ENCODE measurements around the gene SMG5. TPM values are rescaled to one million over a fixed set of nuclear protein-coding genes. Genes with fewer than 3 reads are reported as not detected.

Gene SMG5
- total RNA-seq, 1 experiment from 2014 or later, result 155 TPM

DNA sequence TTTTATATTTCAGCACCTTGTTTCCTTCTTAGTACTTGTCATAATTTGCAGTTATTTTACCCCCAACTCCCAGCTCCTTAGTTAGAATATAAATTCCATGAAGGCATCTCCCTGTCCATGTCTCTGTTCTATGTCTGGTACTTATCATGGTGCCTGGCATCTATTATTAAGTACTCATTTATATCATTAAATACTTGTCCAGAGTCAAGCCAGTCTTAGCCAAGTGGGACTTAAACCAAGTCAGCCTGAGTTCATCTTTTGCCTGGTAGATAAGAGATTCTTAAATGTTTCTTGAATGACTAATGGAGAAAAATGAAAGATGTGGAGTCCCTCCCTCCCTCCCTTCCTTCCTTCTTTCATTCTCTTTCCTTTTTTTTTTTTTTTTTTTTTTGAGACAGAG is 79.3 kb downstream of the SMG5 start:
- Histone ChIP-seq H3K36me3 (ENCODE audit: control insufficient read depth, insufficient read depth, low read length) (peaks cover 2% of the 10 kb centered on the region), H3K4me1 (peaks cover 13% of the 10 kb centered on the region; the same call in 1 of the 2 replicates), H3K27me3 (replicated peaks; ENCODE audit: control insufficient read depth, insufficient read depth, low read length) (no peaks in the 10 kb centered on the region), H3K4me3 (ENCODE audit: low read depth, low read length) (no peak overlapping the region), H3K9me3 (no peaks in the 10 kb centered on the region)
- no peak for DNase-seq
- intact Hi-C loops (cut with micrococcal nuclease; ENCODE audit: unreplicated experiment), result no loop called here
- ChIA-PET POLR2A (no interaction called here), CTCF (interaction anchor here (0.9 kb wide), 1 partner anchor 29 kb away, joined by 4 read pairs; no protein-coding TSS in a partner anchor)
- BruUV-seq (replicated peaks), result no TSS peak
- H3K36me3 Mint-ChIP-seq (ENCODE audit: insufficient read depth, unreplicated experiment), result peaks cover 48% of the 10 kb centered on the region
- H3K4me1 Mint-ChIP-seq (ENCODE audit: low read depth, unreplicated experiment), result peaks cover 7% of the 10 kb centered on the region
- H3K4me3 Mint-ChIP-seq (ENCODE audit: unreplicated experiment), result no peak overlapping the region
- no peak overlapping the region for H3K27ac Mint-ChIP-seq (ENCODE audit: unreplicated experiment)
- TF ChIP-seq, protein P1, sequence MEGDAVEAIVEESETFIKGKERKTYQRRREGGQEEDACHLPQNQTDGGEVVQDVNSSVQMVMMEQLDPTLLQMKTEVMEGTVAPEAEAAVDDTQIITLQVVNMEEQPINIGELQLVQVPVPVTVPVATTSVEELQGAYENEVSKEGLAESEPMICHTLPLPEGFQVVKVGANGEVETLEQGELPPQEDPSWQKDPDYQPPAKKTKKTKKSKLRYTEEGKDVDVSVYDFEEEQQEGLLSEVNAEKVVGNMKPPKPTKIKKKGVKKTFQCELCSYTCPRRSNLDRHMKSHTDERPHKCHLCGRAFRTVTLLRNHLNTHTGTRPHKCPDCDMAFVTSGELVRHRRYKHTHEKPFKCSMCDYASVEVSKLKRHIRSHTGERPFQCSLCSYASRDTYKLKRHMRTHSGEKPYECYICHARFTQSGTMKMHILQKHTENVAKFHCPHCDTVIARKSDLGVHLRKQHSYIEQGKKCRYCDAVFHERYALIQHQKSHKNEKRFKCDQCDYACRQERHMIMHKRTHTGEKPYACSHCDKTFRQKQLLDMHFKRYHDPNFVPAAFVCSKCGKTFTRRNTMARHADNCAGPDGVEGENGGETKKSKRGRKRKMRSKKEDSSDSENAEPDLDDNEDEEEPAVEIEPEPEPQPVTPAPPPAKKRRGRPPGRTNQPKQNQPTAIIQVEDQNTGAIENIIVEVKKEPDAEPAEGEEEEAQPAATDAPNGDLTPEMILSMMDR (IDR thresholded peaks at IDR 0.05; ENCODE audit: insufficient read depth in 1 of 2, low read depth in 1 of 2, low read length in 1 of 2, severe bottlenecking in 1 of 2, unreplicated experiment in 1 of 2), result no peak
- no peaks in the 10 kb centered on the region for H3K27me3 Mint-ChIP-seq (ENCODE audit: insufficient read depth, unreplicated experiment)
- no peaks in the 10 kb centered on the region for H3K9me3 Mint-ChIP-seq (ENCODE audit: unreplicated experiment)

DNA sequence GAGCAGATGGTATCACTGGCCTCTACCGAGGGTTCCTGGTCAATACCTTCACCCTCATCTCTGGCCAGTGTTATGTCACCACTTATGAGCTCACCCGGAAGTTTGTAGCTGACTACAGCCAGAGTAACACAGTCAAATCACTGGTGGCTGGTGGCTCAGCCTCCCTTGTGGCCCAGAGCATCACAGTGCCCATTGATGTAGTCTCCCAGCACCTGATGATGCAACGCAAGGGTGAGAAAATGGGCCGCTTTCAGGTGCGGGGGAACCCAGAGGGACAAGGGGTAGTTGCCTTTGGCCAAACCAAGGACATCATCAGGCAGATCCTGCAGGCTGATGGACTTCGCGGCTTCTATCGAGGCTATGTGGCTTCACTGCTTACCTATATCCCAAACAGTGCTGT is 82.6 kb downstream of the SMG5 start:
- Mint-ChIP-seq H3K9me3 (ENCODE audit: unreplicated experiment) (no peaks in the 10 kb centered on the region), H3K27me3 (ENCODE audit: insufficient read depth, unreplicated experiment) (no peaks in the 10 kb centered on the region), H3K4me3 (ENCODE audit: unreplicated experiment) (no peak overlapping the region), H3K27ac (ENCODE audit: unreplicated experiment) (no peak overlapping the region), H3K36me3 (ENCODE audit: insufficient read depth, unreplicated experiment) (peaks cover 41% of the 10 kb centered on the region), H3K4me1 (ENCODE audit: low read depth, unreplicated experiment) (peaks cover 7% of the 10 kb centered on the region)
- Histone ChIP-seq H3K9me3 (no peaks in the 10 kb centered on the region), H3K4me3 (ENCODE audit: low read depth, low read length) (no peak overlapping the region), H3K36me3 (ENCODE audit: control insufficient read depth, insufficient read depth, low read length) (peaks cover 2% of the 10 kb centered on the region), H3K27me3 (replicated peaks; ENCODE audit: control insufficient read depth, insufficient read depth, low read length) (no peaks in the 10 kb centered on the region), H3K4me1 (peaks cover 13% of the 10 kb centered on the region; the same call in 1 of the 2 replicates)
- intact Hi-C loops (cut with micrococcal nuclease; ENCODE audit: unreplicated experiment), result no loop called here
- TF ChIP-seq, protein P1 (IDR thresholded peaks at IDR 0.05; ENCODE audit: insufficient read depth in 1 of 2, low read depth in 1 of 2, low read length in 1 of 2, severe bottlenecking in 1 of 2, unreplicated experiment in 1 of 2), result no peak
- ChIA-PET CTCF (interaction anchor here (0.6 kb wide), 1 partner anchor 22 kb away, joined by 3 read pairs; no protein-coding TSS in a partner anchor), POLR2A (interaction anchor here (0.8 to 1.3 kb wide), 2 partner anchors 13 to 73 kb away, joined by 5 to 20 read pairs; partner anchors contain the start of gene PMF1)
- no TSS peak for BruUV-seq (replicated peaks)
- no peak for DNase-seq

Other genes with a start within 250 kb of the SMG5 start
- gene UBQLN4, start 229.0 kb downstream of the SMG5 start, total RNA-seq (2022), result 60.9 and 65.5 TPM in 2 replicates
- 49.4 and 49.5 TPM in 2 replicates for gene LAMTOR2, start 228.0 kb downstream of the SMG5 start, total RNA-seq (2022)
- gene RAB25, start 221.7 kb downstream of the SMG5 start, total RNA-seq (2022), result 138 and 141 TPM in 2 replicates
- gene MEX3A, start 200.4 kb downstream of the SMG5 start, total RNA-seq (2022), result 8.9 and 12.2 TPM in 2 replicates
- gene LMNA, start 168.1 kb downstream of the SMG5 start, total RNA-seq (2022), result 112 and 113 TPM in 2 replicates
- gene SEMA4A, start 129.2 kb downstream of the SMG5 start, total RNA-seq (2022), result 0.52 and 1.3 TPM in 2 replicates
- gene SLC25A44, start 88.7 kb downstream of the SMG5 start, total RNA-seq (2022), result 29.3 and 31.1 TPM in 2 replicates
- gene PMF1, start 69.8 kb downstream of the SMG5 start, total RNA-seq (2022), result 90.2 and 95.7 TPM in 2 replicates
- gene BGLAP, start 40.6 kb downstream of the SMG5 start, total RNA-seq (2022), result 1.3 and 2.0 TPM in 2 replicates
- 4.1 and 4.6 TPM in 2 replicates for gene PAQR6, start 34.8 kb downstream of the SMG5 start, total RNA-seq (2022)
- gene TMEM79, start 1.5 kb upstream of the SMG5 start, total RNA-seq (2022), result 9.5 and 10.7 TPM in 2 replicates
- gene GLMP, start 12.9 kb upstream of the SMG5 start, total RNA-seq (2022), result 63.9 and 74.4 TPM in 2 replicates
- not detected in 2 replicates for gene VHLL, start 16.5 kb upstream of the SMG5 start, total RNA-seq (2022)
- 340 and 380 TPM in 2 replicates for gene CCT3, start 55.5 kb upstream of the SMG5 start, total RNA-seq (2022)
- 2.8 and 3.9 TPM in 2 replicates for gene TSACC, start 55.7 kb upstream of the SMG5 start, total RNA-seq (2022)
- gene RHBG, start 86.4 kb upstream of the SMG5 start, total RNA-seq (2022), result 4.6 and 6.5 TPM in 2 replicates
- gene MEF2D, start 217.9 kb upstream of the SMG5 start, total RNA-seq (2022), result 18.6 and 21.4 TPM in 2 replicates